Gastrocnemius medialis (tissue), 4 donors: Measurements from ENCODE around the gene MBNL1. TPM values are rescaled to one million over a fixed set of nuclear protein-coding genes. Genes with fewer than 3 reads are reported as not detected.

Experiments
- ATAC-seq, 2 donors: fragments of 150-250 bp; one replicate each; pipeline ENCODE4 v1.9.1; 2016
- DNase-seq, 2 donors: peaks; one replicate each; pipeline ENCODE4 v3.0.0-alpha.2; 2019
- H3K27ac ChIP-seq, 4 donors: fragments of 200-600 bp; sonication (generic); 1 replicate in 1 of 4; 2 replicates in 3 of 4; pipeline ENCODE4 v1.5.1; 2016 to 2018; ENCODE audit warnings: mild to moderate bottlenecking in 2 of 4, moderate library complexity in 1 of 4
- H3K27me3 ChIP-seq, 3 donors: fragments of 200-600 bp; sonication (generic) in 2 of 3; 1 replicate in 1 of 3; 2 replicates in 2 of 3; pipeline versions ENCODE4 v1.5.1 to v1.6.0; 2016 to 2019; ENCODE audit warnings: mild to moderate bottlenecking in 1 of 3, moderate library complexity in 1 of 3
- H3K36me3 ChIP-seq, 2 donors: fragments of 200-600 bp; sonication (generic) in 1 of 2; one replicate each; pipeline ENCODE4 v1.5.1; 2017 to 2018
- H3K4me1 ChIP-seq, 2 donors: fragments of 200-600 bp; sonication (generic) in 1 of 2; one replicate each; pipeline ENCODE4 v1.5.1; 2016 to 2017; ENCODE audit warnings: mild to moderate bottlenecking in 2 of 2
- H3K4me3 ChIP-seq, 4 donors: fragments of 200-600 bp; sonication (generic) in 3 of 4; 1 replicate in 1 of 4; 2 replicates in 3 of 4; pipeline ENCODE4 v1.5.1; 2016 to 2019; ENCODE audit warnings: mild to moderate bottlenecking in 2 of 4
- H3K9me3 ChIP-seq, 3 donors: fragments of 200-600 bp; sonication (generic) in 2 of 3; 1 replicate in 1 of 3; 2 replicates in 2 of 3; pipeline ENCODE4 v1.5.1; 2016 to 2019
- CTCF ChIP-seq, 5 experiments: fragments of 450-650 bp in 3 of 5; fragments of 200-600 bp in 2 of 5; sonication (generic) in 2 of 5; IDR thresholded peaks in 4 of 5; conservative IDR thresholded peaks in 1 of 5; 1 replicate in 4 of 5; 2 replicates in 1 of 5; pipeline ENCODE4 v1.5.1; 2016 to 2019; ENCODE audit warnings: antibody characterized with exemption in 5 of 5, mild to moderate bottlenecking in 3 of 5, moderate library complexity in 3 of 5
- POLR2A ChIP-seq, 2 donors: fragments of 450-650 bp; IDR thresholded peaks; one replicate each; pipeline ENCODE4 v1.6.1; 2017; ENCODE audit warnings: antibody characterized with exemption in 2 of 2, mild to moderate bottlenecking in 2 of 2, moderate library complexity in 2 of 2
- in situ Hi-C, 4 donors: fragments of 200-750 bp; cut with MboI; loops; one replicate each; pipeline versions ENCODE4 v1.15.0 to v1.8.0; 2017; ENCODE audit warnings: low sequenced_read_pairs in 4 of 4
- intact Hi-C: fragments of 100-400 bp; cut with DNase I; formaldehyde crosslinking; loops from one replicate; pipeline ENCODE4 v1.15.1; 2023; ENCODE audit warnings: low total_unique reads
- total RNA-seq, 4 donors: library from RNA; depleted of rRNA; stranded (reverse); fragments of >200 nt; gene quantifications; one replicate each; pipeline versions ENCODE4 v1.1.0 to v1.2.3, GENCODE V29; 2016

Gene MBNL1
- total RNA-seq, 4 donors from 2014 or later = 519 to 597 (median 557) TPM

DNA sequence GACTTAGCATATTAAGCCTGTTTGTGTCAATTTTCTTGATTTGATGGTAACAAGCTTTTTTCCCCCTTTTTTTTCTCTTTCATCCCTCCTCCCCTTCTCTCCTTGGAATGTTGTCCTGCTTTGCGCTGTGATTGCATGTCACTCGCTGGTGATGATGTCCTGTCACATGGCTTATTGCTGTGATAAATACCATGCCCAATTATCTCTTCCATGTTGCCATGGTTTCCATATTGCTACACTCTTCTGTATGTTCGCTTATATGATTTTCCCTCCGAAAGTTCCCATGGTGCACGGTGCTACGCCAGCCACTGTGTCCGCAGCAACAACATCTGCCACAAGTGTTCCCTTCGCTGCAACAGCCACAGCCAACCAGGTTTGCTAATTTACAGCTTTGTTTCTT is 187.3 kb downstream of the MBNL1 start:
- no peak for DNase-seq
- Histone ChIP-seq H3K9me3 (no peaks in the 10 kb centered on the region), H3K4me3 (no peak overlapping the region), H3K36me3 (peaks cover 0 to 80% of the 10 kb centered on the region in 2 donors), H3K4me1 (peaks cover 8 to 11% of the 10 kb centered on the region in 2 donors), H3K27ac (peak overlapping the region in 1 of 4 donors; percentile 29), H3K27me3 (no peaks in the 10 kb centered on the region)
- intact Hi-C loops (no loop called here), in situ Hi-C loops (loop anchor here in 3 of 4 donors (25.0 kb wide), 3 partner anchors 269 to 394 kb away; no protein-coding TSS in a partner anchor)
- TF ChIP-seq CTCF (IDR thresholded peaks at IDR 0.05 in 4 of 5, conservative IDR thresholded peaks at IDR 0.05 in 1 of 5) (no peak), POLR2A (IDR thresholded peaks at IDR 0.05) (no peak)
- ATAC-seq = no peak

DNA sequence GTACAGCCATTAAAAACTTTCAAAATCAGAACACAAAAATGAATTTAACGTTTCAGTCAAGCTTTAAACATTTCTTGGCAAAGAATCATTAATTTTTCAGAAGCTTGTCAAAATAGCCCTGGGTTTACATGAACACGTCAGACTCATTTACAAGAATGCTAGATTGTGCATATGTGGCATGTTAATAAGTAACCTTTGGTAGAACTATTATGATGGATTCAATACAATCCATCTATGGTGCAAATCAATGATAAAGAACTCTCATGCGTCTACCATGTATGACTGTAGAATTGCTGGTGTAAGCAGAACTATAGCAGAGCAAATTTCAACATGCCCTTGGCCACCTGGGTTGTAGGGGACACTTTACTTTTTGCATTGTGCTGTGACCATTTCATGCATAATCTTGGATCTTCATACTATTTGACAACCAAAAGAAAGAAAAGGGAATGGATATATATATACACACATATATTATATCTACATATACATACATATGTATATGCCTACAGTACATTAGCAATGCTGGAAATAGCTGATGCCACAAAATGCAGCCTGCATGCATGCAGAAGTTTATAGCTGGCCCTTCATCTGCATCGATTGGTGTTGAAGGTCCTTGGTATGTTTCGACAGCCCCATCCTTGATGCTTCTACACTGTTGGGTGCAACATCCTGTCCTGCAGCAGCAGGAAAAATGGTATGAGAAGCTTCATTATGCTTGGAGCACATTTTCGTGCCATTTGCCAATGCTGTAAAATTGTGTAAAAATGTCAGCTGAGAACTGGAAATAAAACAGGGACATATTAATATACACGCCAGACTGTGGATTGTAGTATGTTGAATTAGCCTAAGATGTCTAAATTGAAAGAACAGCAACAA is 189.0 kb downstream of the MBNL1 start:
- in situ Hi-C loops (loop anchor here in 3 of 4 donors (25.0 kb wide), 3 partner anchors 270 to 395 kb away; no protein-coding TSS in a partner anchor), intact Hi-C loops (no loop called here)
- H3K9me3 ChIP-seq = no peaks in the 10 kb centered on the region
- no peaks in the 10 kb centered on the region for H3K27me3 ChIP-seq
- H3K4me3 ChIP-seq = no peak overlapping the region
- H3K27ac ChIP-seq = peak overlapping the region in 2 of 4 donors; percentile 2 to 3
- no peak for TF ChIP-seq CTCF (IDR thresholded peaks at IDR 0.05 in 4 of 5, conservative IDR thresholded peaks at IDR 0.05 in 1 of 5)
- TF ChIP-seq POLR2A (IDR thresholded peaks at IDR 0.05) = no peak
- DNase-seq (no peak), ATAC-seq (peak in 1 of 2 donors; percentile 41)
- peaks cover 11 to 16% of the 10 kb centered on the region in 2 donors for H3K4me1 ChIP-seq
- H3K36me3 ChIP-seq = peaks cover 2 to 79% of the 10 kb centered on the region in 2 donors

GRCh38 chr3:152458376-152459117 is 189.8 kb downstream of the MBNL1 start:
- no peaks in the 10 kb centered on the region for H3K9me3 ChIP-seq
- intact Hi-C loops = no loop called here
- H3K27ac ChIP-seq = peak overlapping the region in 3 of 4 donors; percentile 2 to 11 (median 5)
- DNase-seq (no peak), ATAC-seq (no peak)
- H3K27me3 ChIP-seq = no peaks in the 10 kb centered on the region
- no peak for TF ChIP-seq POLR2A (IDR thresholded peaks at IDR 0.05)
- H3K4me1 ChIP-seq = peaks cover 11 to 16% of the 10 kb centered on the region in 2 donors
- in situ Hi-C loops = loop anchor here in 3 of 4 donors (25.0 kb wide), 3 partner anchors 271 to 396 kb away; no protein-coding TSS in a partner anchor
- H3K4me3 ChIP-seq = no peak overlapping the region
- H3K36me3 ChIP-seq = peaks cover 2 to 85% of the 10 kb centered on the region in 2 donors

DNA sequence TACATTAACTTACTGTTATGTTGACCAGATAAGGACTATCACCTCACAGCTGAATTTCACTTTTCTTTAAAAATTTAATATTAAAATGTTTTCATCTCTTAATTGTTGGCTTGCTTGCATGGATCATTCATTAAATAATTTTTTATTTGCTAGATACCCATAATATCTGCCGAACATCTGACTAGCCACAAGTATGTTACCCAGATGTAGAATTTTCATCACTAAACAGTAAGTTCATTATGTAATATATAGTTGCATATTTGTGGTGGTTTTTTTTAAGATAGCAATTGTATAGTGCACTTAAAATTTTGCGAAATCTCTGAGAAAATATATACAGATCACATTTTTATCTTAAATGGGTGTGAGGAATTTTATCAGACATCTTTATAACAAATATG is 190.4 kb downstream of the MBNL1 start:
- peaks cover 10 to 16% of the 10 kb centered on the region in 2 donors for H3K4me1 ChIP-seq
- in situ Hi-C loops = loop anchor here in 3 of 4 donors (25.0 kb wide), 3 partner anchors 272 to 397 kb away; no protein-coding TSS in a partner anchor
- peaks cover 2 to 90% of the 10 kb centered on the region in 2 donors for H3K36me3 ChIP-seq

More for the DNA sequence above, 190.4 kb downstream of the MBNL1 start:
- ATAC-seq (no peak), DNase-seq (no peak)
- TF ChIP-seq POLR2A (IDR thresholded peaks at IDR 0.05) (no peak), CTCF (IDR thresholded peaks at IDR 0.05 in 4 of 5, conservative IDR thresholded peaks at IDR 0.05 in 1 of 5) (no peak)
- H3K27me3 ChIP-seq = no peaks in the 10 kb centered on the region
- H3K27ac ChIP-seq = peak overlapping the region in 2 of 4 donors; percentile 5 to 42
- intact Hi-C loops = no loop called here
- no peak overlapping the region for H3K4me3 ChIP-seq
- H3K9me3 ChIP-seq = no peaks in the 10 kb centered on the region
